ENCODE results near the gene TNFRSF1A. TPM values are rescaled to one million over a fixed set of nuclear protein-coding genes. Genes with fewer than 3 reads are reported as not detected.

The TNFRSF1A gene
- total and polyA plus RNA-seq, 2 of the 13 experiments (the other 11 are each of a cell fraction or from before 2014, with no cell fraction given) = 41.5 to 61.2 TPM

GRCh38 chr12:6336889-6337853, 4.7 kb downstream of the TNFRSF1A start (continued):
- TF ChIP-seq THAP8 (CRISPR knock-in tag; IDR thresholded peaks at IDR 0.05; ENCODE audit: borderline replicate concordance) (no peak), ZNF687 (CRISPR knock-in tag; IDR thresholded peaks at IDR 0.05) (peak; percentile 84), PHF8 (CRISPR knock-in tag; IDR thresholded peaks at IDR 0.05) (no peak), SP2 (CRISPR knock-in tag; IDR thresholded peaks at IDR 0.05) (no peak), U2AF1 (optimal IDR thresholded peaks at IDR 0.05; ENCODE audit: low read depth, low read length) (no peak), ZMAT3 (CRISPR knock-in tag; conservative IDR thresholded peaks at IDR 0.05) (0 out of 2 replicates have a peak, but pooled peaks have one; percentile 51), RAD51 (IDR thresholded peaks at IDR 0.05; ENCODE audit: borderline replicate concordance) (no peak), ZSCAN25 (CRISPR knock-in tag; IDR thresholded peaks at IDR 0.05) (no peak), CHCHD3 (CRISPR knock-in tag; IDR thresholded peaks at IDR 0.05) (no peak), MATR3 (CRISPR knock-in tag; IDR thresholded peaks at IDR 0.05) (no peak), MEIS1 (CRISPR knock-in tag; IDR thresholded peaks at IDR 0.05; ENCODE audit: borderline replicate concordance) (no peak), SP4 (CRISPR knock-in tag; IDR thresholded peaks at IDR 0.05) (no peak; the same call in 1 of the 2 replicates), KAT8 (CRISPR knock-in tag; IDR thresholded peaks at IDR 0.05) (0 out of 2 replicates have a peak, but pooled peaks have one; percentile 14), MXD4 (CRISPR knock-in tag; IDR thresholded peaks at IDR 0.05) (no peak), ZBTB20 (CRISPR knock-in tag; IDR thresholded peaks at IDR 0.05; ENCODE audit: borderline replicate concordance, low read depth) (no peak), AFF4 (CRISPR knock-in tag; IDR thresholded peaks at IDR 0.05) (no peak), ZNF605 (CRISPR knock-in tag; IDR thresholded peaks at IDR 0.05) (peak; percentile 52; the same call in 1 of the 2 replicates), ZNF329 (CRISPR knock-in tag; IDR thresholded peaks at IDR 0.05; ENCODE audit: low read depth) (no peak), CREB3 (CRISPR knock-in tag; IDR thresholded peaks at IDR 0.05) (no peak), ZNF441 (CRISPR knock-in tag; IDR thresholded peaks at IDR 0.05; ENCODE audit: borderline replicate concordance) (no peak)
